ENCODE measurements around the gene STEEP1. TPM values are rescaled to one million over a fixed set of nuclear protein-coding genes. Genes with fewer than 3 reads are reported as not detected.

Gene STEEP1
- total and polyA plus RNA-seq, 2 of the 13 experiments (the other 11 are each of a cell fraction or from before 2014, with no cell fraction given), result 7.7 to 23.1 TPM

DNA sequence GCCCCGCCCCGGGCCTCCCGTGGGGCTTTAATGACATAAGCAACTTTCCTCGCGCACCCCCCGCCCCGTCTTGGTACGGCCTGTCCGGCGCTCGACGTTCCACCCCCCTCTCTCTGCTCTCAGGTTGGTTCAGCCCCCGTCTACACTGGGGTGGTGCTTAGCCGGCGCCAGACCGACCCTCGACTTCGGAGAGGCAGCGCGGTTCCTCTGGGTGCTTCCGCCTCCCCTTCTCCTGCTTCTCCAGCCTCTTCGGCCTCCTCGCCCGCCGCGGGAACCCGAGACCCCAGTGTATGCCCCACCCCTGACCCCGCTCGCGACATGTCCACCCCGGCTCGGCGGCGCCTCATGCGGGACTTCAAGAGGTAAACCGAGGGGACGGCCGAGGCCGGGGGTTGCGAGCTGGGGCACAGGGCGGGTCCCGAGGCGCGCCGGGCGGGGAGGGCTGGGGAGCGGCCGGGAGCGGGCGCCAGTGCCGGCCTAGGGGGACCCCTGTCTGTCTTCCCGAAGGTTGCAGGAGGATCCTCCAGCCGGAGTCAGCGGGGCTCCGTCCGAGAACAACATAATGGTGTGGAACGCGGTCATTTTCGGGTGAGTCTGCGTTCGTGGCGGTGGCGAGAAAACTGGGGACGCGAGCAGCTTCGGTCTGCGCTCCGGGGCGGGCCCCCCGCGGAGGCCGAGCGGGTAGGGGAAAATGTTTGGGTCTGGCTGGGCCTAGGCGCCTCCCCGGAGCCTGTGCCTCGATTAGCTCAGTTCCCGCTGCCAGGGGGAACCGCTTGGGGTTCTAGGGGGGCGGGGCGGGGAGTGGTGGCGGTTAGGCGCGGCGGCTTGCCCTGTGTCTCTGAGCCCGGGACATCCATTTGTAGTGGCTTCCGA is 9.4 kb upstream of the STEEP1 start, which contains the start of gene UBE2A (continued):
- TF ChIP-seq ZNF407 (CRISPR knock-in tag; IDR thresholded peaks at IDR 0.05; ENCODE audit: not compliant biosample characterization), result no peak
- no peak for TF ChIP-seq ZNF17 (CRISPR knock-in tag; IDR thresholded peaks at IDR 0.05)
- no peak for TF ChIP-seq ZNF260 (CRISPR knock-in tag; IDR thresholded peaks at IDR 0.05; ENCODE audit: borderline replicate concordance, low read depth)
- TF ChIP-seq ZNF652 (CRISPR knock-in tag; IDR thresholded peaks at IDR 0.05; ENCODE audit: borderline replicate concordance, low read depth), result no peak
- TF ChIP-seq ZNF678 (CRISPR knock-in tag; IDR thresholded peaks at IDR 0.05), result no peak
- peak; percentile 82 for TF ChIP-seq ZFX (CRISPR knock-in tag; IDR thresholded peaks at IDR 0.05; ENCODE audit: low read depth)
- TF ChIP-seq HNRNPUL1 (IDR thresholded peaks at IDR 0.05; ENCODE audit: low read depth, low read length), result no peak
- TF ChIP-seq DNMT3B (CRISPR knock-in tag; conservative IDR thresholded peaks at IDR 0.05), result no peak
- TF ChIP-seq ZNF503 (CRISPR knock-in tag; IDR thresholded peaks at IDR 0.05), result no peak
- TF ChIP-seq, protein P1, sequence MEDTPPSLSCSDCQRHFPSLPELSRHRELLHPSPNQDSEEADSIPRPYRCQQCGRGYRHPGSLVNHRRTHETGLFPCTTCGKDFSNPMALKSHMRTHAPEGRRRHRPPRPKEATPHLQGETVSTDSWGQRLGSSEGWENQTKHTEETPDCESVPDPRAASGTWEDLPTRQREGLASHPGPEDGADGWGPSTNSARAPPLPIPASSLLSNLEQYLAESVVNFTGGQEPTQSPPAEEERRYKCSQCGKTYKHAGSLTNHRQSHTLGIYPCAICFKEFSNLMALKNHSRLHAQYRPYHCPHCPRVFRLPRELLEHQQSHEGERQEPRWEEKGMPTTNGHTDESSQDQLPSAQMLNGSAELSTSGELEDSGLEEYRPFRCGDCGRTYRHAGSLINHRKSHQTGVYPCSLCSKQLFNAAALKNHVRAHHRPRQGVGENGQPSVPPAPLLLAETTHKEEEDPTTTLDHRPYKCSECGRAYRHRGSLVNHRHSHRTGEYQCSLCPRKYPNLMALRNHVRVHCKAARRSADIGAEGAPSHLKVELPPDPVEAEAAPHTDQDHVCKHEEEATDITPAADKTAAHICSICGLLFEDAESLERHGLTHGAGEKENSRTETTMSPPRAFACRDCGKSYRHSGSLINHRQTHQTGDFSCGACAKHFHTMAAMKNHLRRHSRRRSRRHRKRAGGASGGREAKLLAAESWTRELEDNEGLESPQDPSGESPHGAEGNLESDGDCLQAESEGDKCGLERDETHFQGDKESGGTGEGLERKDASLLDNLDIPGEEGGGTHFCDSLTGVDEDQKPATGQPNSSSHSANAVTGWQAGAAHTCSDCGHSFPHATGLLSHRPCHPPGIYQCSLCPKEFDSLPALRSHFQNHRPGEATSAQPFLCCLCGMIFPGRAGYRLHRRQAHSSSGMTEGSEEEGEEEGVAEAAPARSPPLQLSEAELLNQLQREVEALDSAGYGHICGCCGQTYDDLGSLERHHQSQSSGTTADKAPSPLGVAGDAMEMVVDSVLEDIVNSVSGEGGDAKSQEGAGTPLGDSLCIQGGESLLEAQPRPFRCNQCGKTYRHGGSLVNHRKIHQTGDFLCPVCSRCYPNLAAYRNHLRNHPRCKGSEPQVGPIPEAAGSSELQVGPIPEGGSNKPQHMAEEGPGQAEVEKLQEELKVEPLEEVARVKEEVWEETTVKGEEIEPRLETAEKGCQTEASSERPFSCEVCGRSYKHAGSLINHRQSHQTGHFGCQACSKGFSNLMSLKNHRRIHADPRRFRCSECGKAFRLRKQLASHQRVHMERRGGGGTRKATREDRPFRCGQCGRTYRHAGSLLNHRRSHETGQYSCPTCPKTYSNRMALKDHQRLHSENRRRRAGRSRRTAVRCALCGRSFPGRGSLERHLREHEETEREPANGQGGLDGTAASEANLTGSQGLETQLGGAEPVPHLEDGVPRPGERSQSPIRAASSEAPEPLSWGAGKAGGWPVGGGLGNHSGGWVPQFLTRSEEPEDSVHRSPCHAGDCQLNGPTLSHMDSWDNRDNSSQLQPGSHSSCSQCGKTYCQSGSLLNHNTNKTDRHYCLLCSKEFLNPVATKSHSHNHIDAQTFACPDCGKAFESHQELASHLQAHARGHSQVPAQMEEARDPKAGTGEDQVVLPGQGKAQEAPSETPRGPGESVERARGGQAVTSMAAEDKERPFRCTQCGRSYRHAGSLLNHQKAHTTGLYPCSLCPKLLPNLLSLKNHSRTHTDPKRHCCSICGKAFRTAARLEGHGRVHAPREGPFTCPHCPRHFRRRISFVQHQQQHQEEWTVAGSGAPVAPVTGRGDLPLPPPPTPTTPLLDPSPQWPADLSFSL (CRISPR knock-in tag; IDR thresholded peaks at IDR 0.05), result no peak
- no peak for TF ChIP-seq REXO4 (CRISPR knock-in tag; IDR thresholded peaks at IDR 0.05; ENCODE audit: borderline replicate concordance)

Data from HepG2 (cell line).